ENCODE data around the gene HPSE2. TPM values are rescaled to one million over a fixed set of nuclear protein-coding genes. Genes with fewer than 3 reads are reported as not detected.

HPSE2 gene
- total RNA-seq, 1 experiment from 2014 or later: 0.20 TPM

DNA sequence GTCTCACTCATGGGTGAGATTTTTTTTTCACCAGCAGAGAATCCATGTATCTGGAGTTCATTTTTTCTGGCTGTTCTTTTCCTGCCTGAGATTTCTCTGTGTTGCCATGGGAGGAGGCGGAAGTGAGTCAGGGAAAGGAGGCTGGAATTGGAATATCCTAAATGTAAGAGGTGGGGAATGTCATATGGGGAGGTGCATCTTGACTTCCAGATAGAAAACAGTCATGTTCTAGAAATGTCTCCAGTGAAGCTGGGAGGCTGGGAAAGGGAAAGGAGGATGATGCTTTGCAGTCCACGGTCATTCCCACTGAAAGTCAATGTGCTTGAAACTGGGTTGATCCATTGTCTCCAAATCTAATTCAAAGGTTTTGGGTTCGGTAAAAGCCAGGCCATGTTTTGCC is 749.2 kb downstream of the HPSE2 start:
- Histone ChIP-seq H3K18ac (ENCODE audit: insufficient read length, low read depth, low read length) (no peak overlapping the region), H2BK5ac (ENCODE audit: insufficient read length, low read length) (no peak overlapping the region), H3T11ph (ENCODE audit: low read length) (no peak overlapping the region), H4K91ac (ENCODE audit: insufficient read length, low read depth, low read length) (no peak overlapping the region), H4K5ac (ENCODE audit: insufficient read length, low read depth, low read length) (no peak overlapping the region), H3K56ac (ENCODE audit: insufficient read length, low read depth, low read length) (no peak overlapping the region), H2AFZ (ENCODE audit: low read length) (no peak overlapping the region), H3K23me2 (ENCODE audit: insufficient read length, low read depth, low read length, poor library complexity, severe bottlenecking) (no peaks in the 10 kb centered on the region), H3K27ac (ENCODE audit: insufficient read length, low read depth, low read length) (no peak overlapping the region), H3K9me3 (ENCODE audit: control insufficient read depth, low read depth, low read length) (no peaks in the 10 kb centered on the region), H3K27me3 (ENCODE audit: insufficient read depth, low read length) (no peaks in the 10 kb centered on the region), H2BK120ac (ENCODE audit: low read depth, low read length, poor library complexity, severe bottlenecking) (no peak overlapping the region), H2AK5ac (ENCODE audit: insufficient read length, low read length) (no peak overlapping the region), H3K4ac (ENCODE audit: low read depth, low read length) (no peak overlapping the region), H4K8ac (replicated peaks; ENCODE audit: insufficient read length, low read depth, low read length) (no peak overlapping the region), H3K23ac (ENCODE audit: insufficient read length, low read depth, low read length) (no peak overlapping the region), H4K20me1 (ENCODE audit: control insufficient read depth, insufficient read depth, insufficient read length) (no peaks in the 10 kb centered on the region), H2BK12ac (ENCODE audit: insufficient read length, low read depth, low read length) (no peak overlapping the region), H3K4me2 (ENCODE audit: insufficient read depth, insufficient read length, low read length) (no peak overlapping the region), H3K14ac (ENCODE audit: insufficient read depth, low read length) (no peak overlapping the region), H3K79me1 (ENCODE audit: insufficient read depth, low read depth, low read length, poor library complexity, severe bottlenecking) (no peaks in the 10 kb centered on the region), H2BK15ac (ENCODE audit: low read depth, low read length) (no peak overlapping the region), H3K4me1 (ENCODE audit: insufficient read depth, low read length) (no peaks in the 10 kb centered on the region), H3K79me2 (ENCODE audit: insufficient read depth, low read length) (no peaks in the 10 kb centered on the region), H2BK20ac (ENCODE audit: low read depth, low read length, poor library complexity, severe bottlenecking) (no peak overlapping the region), H3K9ac (ENCODE audit: extremely low read depth, insufficient read length, low read length) (no peak overlapping the region)
- no peak for DNase-seq
- Mint-ChIP-seq H3K36me3 (ENCODE audit: insufficient read depth in 1 of 3, low read depth in 3 of 3) (peaks cover 0 to 9% (median 0%) of the 10 kb centered on the region in 3 experiments; a peak in 3 of 7 replicates), H3K4me1 (no peaks in the 10 kb centered on the region), H3K4me3 (no peak overlapping the region), H3K9me3 (peaks cover 7 to 9% of the 10 kb centered on the region in 2 experiments; a peak in 4 of 5 replicates), H3K27me3 (ENCODE audit: low read depth) (peaks cover 3% of the 10 kb centered on the region; the same call in 1 of the 2 replicates), H3K27ac (no peak overlapping the region)
- WGBS (ENCODE audit: extremely low coverage, insufficient read length, low lambda C conversion rate): no CpG with 5 or more reads among the region's 3 CpGs
- TF ChIP-seq, protein P1, sequence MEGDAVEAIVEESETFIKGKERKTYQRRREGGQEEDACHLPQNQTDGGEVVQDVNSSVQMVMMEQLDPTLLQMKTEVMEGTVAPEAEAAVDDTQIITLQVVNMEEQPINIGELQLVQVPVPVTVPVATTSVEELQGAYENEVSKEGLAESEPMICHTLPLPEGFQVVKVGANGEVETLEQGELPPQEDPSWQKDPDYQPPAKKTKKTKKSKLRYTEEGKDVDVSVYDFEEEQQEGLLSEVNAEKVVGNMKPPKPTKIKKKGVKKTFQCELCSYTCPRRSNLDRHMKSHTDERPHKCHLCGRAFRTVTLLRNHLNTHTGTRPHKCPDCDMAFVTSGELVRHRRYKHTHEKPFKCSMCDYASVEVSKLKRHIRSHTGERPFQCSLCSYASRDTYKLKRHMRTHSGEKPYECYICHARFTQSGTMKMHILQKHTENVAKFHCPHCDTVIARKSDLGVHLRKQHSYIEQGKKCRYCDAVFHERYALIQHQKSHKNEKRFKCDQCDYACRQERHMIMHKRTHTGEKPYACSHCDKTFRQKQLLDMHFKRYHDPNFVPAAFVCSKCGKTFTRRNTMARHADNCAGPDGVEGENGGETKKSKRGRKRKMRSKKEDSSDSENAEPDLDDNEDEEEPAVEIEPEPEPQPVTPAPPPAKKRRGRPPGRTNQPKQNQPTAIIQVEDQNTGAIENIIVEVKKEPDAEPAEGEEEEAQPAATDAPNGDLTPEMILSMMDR (conservative IDR thresholded peaks at IDR 0.05): no peak
